ENCODE measurements around the gene ZCRB1. TPM values are rescaled to one million over a fixed set of nuclear protein-coding genes. Genes with fewer than 3 reads are reported as not detected.

ZCRB1 gene
- total RNA-seq, 4 donors from 2014 or later: 24.4 to 42.4 (median 35.0) TPM

GRCh38 chr12:42281844-42282243 lies 44.0 kb downstream of the ZCRB1 start:
- ATAC-seq (no peak), DNase-seq (no peak)

DNA sequence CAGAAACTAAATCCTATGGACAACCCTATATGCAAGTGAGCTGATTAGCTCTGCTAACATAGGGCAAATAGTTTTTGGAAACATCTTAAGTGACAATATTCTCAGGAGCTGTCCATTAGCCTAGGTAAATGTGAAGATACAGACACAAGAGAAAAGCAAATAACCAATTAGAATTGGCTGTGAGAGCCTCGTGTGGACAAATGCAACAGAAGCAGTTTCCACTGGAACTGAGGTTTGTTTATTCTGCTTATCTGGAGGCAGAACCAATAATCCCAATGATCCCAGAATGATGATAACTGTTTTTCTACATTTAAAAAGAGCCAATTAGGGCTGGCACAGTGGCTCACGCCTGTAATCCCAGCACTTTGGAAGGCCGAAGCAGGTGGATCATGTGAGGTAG lies 44.6 kb downstream of the ZCRB1 start:
- intact Hi-C loops (cut with DNase I; ENCODE audit: low total_unique reads): no loop called here
- no peaks in the 10 kb centered on the region for H3K9me3 ChIP-seq
- H3K4me3 ChIP-seq: no peak overlapping the region
- no peak overlapping the region for H3K27ac ChIP-seq
- in situ Hi-C loops (cut with MboI; ENCODE audit: low sequenced_read_pairs in 4 of 4): no loop called here
- no peak for DNase-seq
- no peaks in the 10 kb centered on the region for H3K27me3 ChIP-seq
- no peak for ATAC-seq
- TF ChIP-seq POLR2A (IDR thresholded peaks at IDR 0.05) (no peak), CTCF (IDR thresholded peaks at IDR 0.05 in 4 of 5, conservative IDR thresholded peaks at IDR 0.05 in 1 of 5) (no peak)
- no peaks in the 10 kb centered on the region for H3K36me3 ChIP-seq
- H3K4me1 ChIP-seq: no peaks in the 10 kb centered on the region

More at GRCh38 chr12:42281844-42282243, 44.0 kb downstream of the ZCRB1 start:
- H3K4me3 ChIP-seq: no peak overlapping the region
- TF ChIP-seq POLR2A (IDR thresholded peaks at IDR 0.05) (no peak), CTCF (IDR thresholded peaks at IDR 0.05 in 4 of 5, conservative IDR thresholded peaks at IDR 0.05 in 1 of 5) (no peak)
- intact Hi-C loops (cut with DNase I; ENCODE audit: low total_unique reads): no loop called here
- H3K4me1 ChIP-seq: no peaks in the 10 kb centered on the region
- H3K27me3 ChIP-seq: no peaks in the 10 kb centered on the region
- H3K36me3 ChIP-seq: no peaks in the 10 kb centered on the region
- in situ Hi-C loops (cut with MboI; ENCODE audit: low sequenced_read_pairs in 4 of 4): no loop called here
- H3K27ac ChIP-seq: no peak overlapping the region
- no peaks in the 10 kb centered on the region for H3K9me3 ChIP-seq

GRCh38 chr12:42278128-42278510 lies 47.8 kb downstream of the ZCRB1 start:
- TF ChIP-seq POLR2A (IDR thresholded peaks at IDR 0.05) (no peak), CTCF (IDR thresholded peaks at IDR 0.05 in 4 of 5, conservative IDR thresholded peaks at IDR 0.05 in 1 of 5) (no peak)
- no peaks in the 10 kb centered on the region for H3K9me3 ChIP-seq
- H3K4me1 ChIP-seq: no peaks in the 10 kb centered on the region
- intact Hi-C loops (cut with DNase I; ENCODE audit: low total_unique reads) (no loop called here), in situ Hi-C loops (cut with MboI; ENCODE audit: low sequenced_read_pairs in 4 of 4) (no loop called here)
- no peak overlapping the region for H3K27ac ChIP-seq
- ATAC-seq (no peak), DNase-seq (no peak)
- no peaks in the 10 kb centered on the region for H3K27me3 ChIP-seq
- no peak overlapping the region for H3K4me3 ChIP-seq
- H3K36me3 ChIP-seq: no peaks in the 10 kb centered on the region

- no peaks in the 10 kb centered on the region for H3K9me3 ChIP-seq
- intact Hi-C loops (cut with DNase I; ENCODE audit: low total_unique reads): no loop called here
- no peak overlapping the region for H3K4me3 ChIP-seq
- no peaks in the 10 kb centered on the region for H3K36me3 ChIP-seq
- H3K4me1 ChIP-seq: no peaks in the 10 kb centered on the region
- no peak for TF ChIP-seq POLR2A (IDR thresholded peaks at IDR 0.05)
- no peak for TF ChIP-seq CTCF (IDR thresholded peaks at IDR 0.05 in 4 of 5, conservative IDR thresholded peaks at IDR 0.05 in 1 of 5)
- DNase-seq (no peak), ATAC-seq (no peak)
- no peaks in the 10 kb centered on the region for H3K27me3 ChIP-seq
- in situ Hi-C loops (cut with MboI; ENCODE audit: low sequenced_read_pairs in 4 of 4): no loop called here
- no peak overlapping the region for H3K27ac ChIP-seq
Observed at GRCh38 chr12:42277396-42278127, 48.3 kb downstream of the ZCRB1 start.

GRCh38 chr12:42275499-42275898 lies 50.4 kb downstream of the ZCRB1 start:
- no peak for TF ChIP-seq CTCF (IDR thresholded peaks at IDR 0.05 in 4 of 5, conservative IDR thresholded peaks at IDR 0.05 in 1 of 5)
- no peak for TF ChIP-seq POLR2A (IDR thresholded peaks at IDR 0.05)
- Histone ChIP-seq H3K4me1 (no peaks in the 10 kb centered on the region), H3K4me3 (no peak overlapping the region), H3K9me3 (no peaks in the 10 kb centered on the region), H3K27ac (no peak overlapping the region), H3K36me3 (no peaks in the 10 kb centered on the region), H3K27me3 (no peaks in the 10 kb centered on the region)
- ATAC-seq: no peak
- in situ Hi-C loops (cut with MboI; ENCODE audit: low sequenced_read_pairs in 4 of 4) (no loop called here), intact Hi-C loops (cut with DNase I; ENCODE audit: low total_unique reads) (no loop called here)
- no peak for DNase-seq
